Astrocyte (in vitro differentiated cells and primary cell): Measurements from ENCODE around the gene RASSF3.

ENCODE experiments used
- CTCF ChIP-seq: IDR thresholded peaks from 2 replicates; pipeline ENCODE4 v1.5.1; 2011; ENCODE audit warnings: low read depth, mild to moderate bottlenecking, inconsistent platforms, low read length, moderate library complexity; ENCODE audit not compliant: insufficient read depth
- EZH2 ChIP-seq: IDR thresholded peaks from 2 replicates; pipeline ENCODE4 v1.6.1; 2012; ENCODE audit warnings: mild to moderate bottlenecking, low read length, inconsistent platforms; ENCODE audit not compliant: insufficient read depth

- no peak for TF ChIP-seq CTCF
- TF ChIP-seq EZH2, result no peak
These were observed 25.2 kb downstream of the RASSF3 start for GRCh38 chr12:64635356-64635998.
